ENCODE results near the gene WIZ.

WIZ gene

GRCh38 chr19:15403151-15403531 lies 46.6 kb downstream of the WIZ start:
- Histone ChIP-seq H3K27ac (ENCODE audit: low read depth, low read length) (no peak overlapping the region), H2AFZ (ENCODE audit: low read length, unreplicated experiment) (no peak overlapping the region), H3K27me3 (ENCODE audit: insufficient read depth, low read length) (no peaks in the 10 kb centered on the region), H3K4me3 (ENCODE audit: low read depth, low read length) (no peak overlapping the region), H3K36me3 (ENCODE audit: insufficient read depth, low read length) (no peaks in the 10 kb centered on the region), H3K79me2 (ENCODE audit: control insufficient read depth, insufficient read depth, low read length, unreplicated experiment) (peaks cover 55% of the 10 kb centered on the region), H3K4me1 (ENCODE audit: control insufficient read depth, insufficient read depth, low read length, unreplicated experiment) (no peaks in the 10 kb centered on the region)

- Histone ChIP-seq H3K27ac (ENCODE audit: low read depth, low read length) (no peak overlapping the region), H3K4me3 (ENCODE audit: low read depth, low read length) (no peak overlapping the region), H3K79me2 (ENCODE audit: control insufficient read depth, insufficient read depth, low read length, unreplicated experiment) (peaks cover 49% of the 10 kb centered on the region), H3K27me3 (ENCODE audit: insufficient read depth, low read length) (no peaks in the 10 kb centered on the region), H3K4me1 (ENCODE audit: control insufficient read depth, insufficient read depth, low read length, unreplicated experiment) (no peaks in the 10 kb centered on the region), H3K36me3 (ENCODE audit: insufficient read depth, low read length) (no peaks in the 10 kb centered on the region), H2AFZ (ENCODE audit: low read length, unreplicated experiment) (no peak overlapping the region)
These were observed 47.2 kb downstream of the WIZ start for GRCh38 chr19:15402411-15403150.

GRCh38 chr19:15401397-15401710 lies 48.4 kb downstream of the WIZ start:
- Histone ChIP-seq H3K4me1 (ENCODE audit: control insufficient read depth, insufficient read depth, low read length, unreplicated experiment) (no peaks in the 10 kb centered on the region), H3K4me3 (ENCODE audit: low read depth, low read length) (no peak overlapping the region), H2AFZ (ENCODE audit: low read length, unreplicated experiment) (no peak overlapping the region), H3K27ac (ENCODE audit: low read depth, low read length) (no peak overlapping the region), H3K27me3 (ENCODE audit: insufficient read depth, low read length) (no peaks in the 10 kb centered on the region), H3K79me2 (ENCODE audit: control insufficient read depth, insufficient read depth, low read length, unreplicated experiment) (peaks cover 38% of the 10 kb centered on the region), H3K36me3 (ENCODE audit: insufficient read depth, low read length) (peaks cover 4% of the 10 kb centered on the region; the same call in 1 of the 2 replicates)

DNA sequence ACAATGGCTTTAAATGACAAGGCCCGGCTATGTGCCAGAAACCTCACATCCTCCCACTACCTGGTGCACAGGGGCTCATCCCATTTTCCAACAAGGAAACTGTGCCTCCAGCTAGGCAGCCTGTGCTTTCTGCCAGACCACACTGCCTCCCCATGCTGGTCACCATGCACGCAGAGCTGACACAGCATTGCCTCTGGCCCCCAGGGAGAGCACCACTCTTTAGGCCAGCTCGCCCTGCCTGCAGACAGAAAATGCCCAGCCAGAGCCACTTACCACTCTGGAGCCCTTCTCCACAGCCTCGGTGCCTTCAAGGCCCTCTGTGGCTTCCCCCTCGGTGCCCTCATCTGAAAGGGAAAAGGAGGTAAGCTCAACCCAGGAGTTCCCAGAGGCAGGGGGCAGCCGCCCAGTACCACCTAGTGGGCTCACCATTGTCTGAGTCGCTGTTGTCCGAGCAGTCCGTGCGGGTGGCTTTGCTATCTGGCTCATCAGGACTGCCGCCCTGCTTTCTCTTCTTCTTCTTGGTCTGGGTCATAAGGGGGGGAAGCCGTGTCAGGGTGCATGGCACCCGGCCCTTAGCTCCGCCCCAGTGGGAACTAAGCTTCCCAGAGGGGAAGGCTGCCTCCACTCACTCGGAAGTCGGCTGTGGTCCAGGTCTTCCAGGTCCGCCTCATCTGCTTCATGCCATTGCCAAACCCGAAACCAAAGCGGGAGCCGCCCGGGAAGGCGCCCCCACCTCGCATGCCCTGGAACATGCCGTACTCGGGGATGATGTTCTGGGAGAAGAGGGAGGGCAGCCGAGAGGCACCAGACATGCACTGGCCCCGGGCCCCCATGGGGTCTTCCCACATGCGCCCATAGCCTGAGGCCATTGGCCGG lies 49.0 kb downstream of the WIZ start:
- Histone ChIP-seq H3K79me2 (ENCODE audit: control insufficient read depth, insufficient read depth, low read length, unreplicated experiment) (peaks cover 33% of the 10 kb centered on the region), H3K27ac (ENCODE audit: low read depth, low read length) (no peak overlapping the region), H3K27me3 (ENCODE audit: insufficient read depth, low read length) (no peaks in the 10 kb centered on the region), H3K4me3 (ENCODE audit: low read depth, low read length) (no peak overlapping the region), H3K36me3 (ENCODE audit: insufficient read depth, low read length) (peaks cover 4% of the 10 kb centered on the region; the same call in 1 of the 2 replicates), H2AFZ (ENCODE audit: low read length, unreplicated experiment) (no peak overlapping the region), H3K4me1 (ENCODE audit: control insufficient read depth, insufficient read depth, low read length, unreplicated experiment) (no peaks in the 10 kb centered on the region)

GRCh38 chr19:15399635-15400034 lies 50.1 kb downstream of the WIZ start:
- H3K27ac ChIP-seq (ENCODE audit: low read depth, low read length), result no peak overlapping the region
- H3K79me2 ChIP-seq (ENCODE audit: control insufficient read depth, insufficient read depth, low read length, unreplicated experiment), result peaks cover 28% of the 10 kb centered on the region
- no peak overlapping the region for H3K4me3 ChIP-seq (ENCODE audit: low read depth, low read length)
- no peaks in the 10 kb centered on the region for H3K4me1 ChIP-seq (ENCODE audit: control insufficient read depth, insufficient read depth, low read length, unreplicated experiment)
- no peak overlapping the region for H2AFZ ChIP-seq (ENCODE audit: low read length, unreplicated experiment)
- H3K27me3 ChIP-seq (ENCODE audit: insufficient read depth, low read length), result no peaks in the 10 kb centered on the region
- H3K36me3 ChIP-seq (ENCODE audit: insufficient read depth, low read length), result peaks cover 4% of the 10 kb centered on the region; the same call in 1 of the 2 replicates

DNA sequence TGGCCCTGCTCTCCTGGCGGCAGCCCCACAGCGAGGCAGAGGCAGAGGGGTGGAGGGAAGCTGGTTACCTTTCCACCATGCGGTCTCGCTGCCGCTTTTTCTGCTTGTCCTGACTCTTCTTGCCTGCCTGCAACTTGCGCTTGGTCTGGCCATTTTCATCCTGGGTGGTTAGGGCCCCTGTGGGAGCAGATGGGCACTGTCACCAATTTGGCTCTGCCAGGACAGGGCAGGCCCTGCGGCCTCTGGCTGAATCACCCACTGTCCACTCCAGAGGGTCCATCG lies 50.6 kb downstream of the WIZ start:
- H3K27ac ChIP-seq (ENCODE audit: low read depth, low read length), result no peak overlapping the region
- H2AFZ ChIP-seq (ENCODE audit: low read length, unreplicated experiment), result no peak overlapping the region
- H3K4me1 ChIP-seq (ENCODE audit: control insufficient read depth, insufficient read depth, low read length, unreplicated experiment), result no peaks in the 10 kb centered on the region
- peaks cover 23% of the 10 kb centered on the region for H3K79me2 ChIP-seq (ENCODE audit: control insufficient read depth, insufficient read depth, low read length, unreplicated experiment)
- H3K27me3 ChIP-seq (ENCODE audit: insufficient read depth, low read length), result no peaks in the 10 kb centered on the region
- no peak overlapping the region for H3K4me3 ChIP-seq (ENCODE audit: low read depth, low read length)
- H3K36me3 ChIP-seq (ENCODE audit: insufficient read depth, low read length), result peaks cover 4% of the 10 kb centered on the region; the same call in 1 of the 2 replicates

DNA sequence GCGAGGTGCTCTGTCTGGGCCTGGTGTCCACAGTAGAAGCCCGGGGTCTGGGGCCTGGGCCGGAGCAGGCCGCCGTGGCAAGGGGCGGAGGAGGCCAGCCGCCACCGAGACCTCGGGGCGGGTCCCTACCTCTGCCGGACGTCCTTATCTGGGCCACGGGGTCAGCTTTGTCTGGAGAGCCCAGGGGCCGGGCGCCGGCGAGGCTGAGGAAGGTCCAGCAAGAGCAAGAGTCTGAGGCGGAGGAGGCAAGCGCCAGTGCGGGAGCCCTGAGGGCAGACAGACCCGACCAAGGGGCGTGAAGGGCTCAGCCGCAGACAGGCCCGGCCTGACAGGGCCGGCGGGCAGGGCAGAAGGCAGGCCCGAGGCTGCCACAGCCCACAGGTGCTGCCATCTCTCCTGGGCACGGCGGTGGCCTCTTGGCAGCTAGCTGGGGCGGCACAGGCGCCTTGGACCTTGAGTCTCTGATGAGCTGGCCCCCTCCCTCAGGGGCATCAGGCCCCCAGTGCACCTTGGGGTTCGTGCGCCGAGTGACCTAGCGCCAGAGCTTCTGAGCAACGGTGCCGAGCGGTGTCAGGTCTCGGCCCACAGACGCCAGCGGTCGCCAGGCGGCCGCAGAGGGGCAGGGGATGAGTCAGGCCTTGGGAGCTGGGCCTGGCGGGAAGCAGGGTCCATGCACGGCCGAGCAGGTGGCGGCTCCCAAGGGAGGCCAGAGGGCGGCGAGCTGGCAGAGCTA lies 51.1 kb downstream of the WIZ start:
- H3K4me3 ChIP-seq (ENCODE audit: low read depth, low read length), result no peak overlapping the region
- H3K27ac ChIP-seq (ENCODE audit: low read depth, low read length), result no peak overlapping the region
- H3K4me1 ChIP-seq (ENCODE audit: control insufficient read depth, insufficient read depth, low read length, unreplicated experiment), result no peaks in the 10 kb centered on the region
- no peak overlapping the region for H2AFZ ChIP-seq (ENCODE audit: low read length, unreplicated experiment)
- H3K36me3 ChIP-seq (ENCODE audit: insufficient read depth, low read length), result peaks cover 4% of the 10 kb centered on the region; the same call in 1 of the 2 replicates
- H3K27me3 ChIP-seq (ENCODE audit: insufficient read depth, low read length), result no peaks in the 10 kb centered on the region
- peaks cover 18% of the 10 kb centered on the region for H3K79me2 ChIP-seq (ENCODE audit: control insufficient read depth, insufficient read depth, low read length, unreplicated experiment)

DNA sequence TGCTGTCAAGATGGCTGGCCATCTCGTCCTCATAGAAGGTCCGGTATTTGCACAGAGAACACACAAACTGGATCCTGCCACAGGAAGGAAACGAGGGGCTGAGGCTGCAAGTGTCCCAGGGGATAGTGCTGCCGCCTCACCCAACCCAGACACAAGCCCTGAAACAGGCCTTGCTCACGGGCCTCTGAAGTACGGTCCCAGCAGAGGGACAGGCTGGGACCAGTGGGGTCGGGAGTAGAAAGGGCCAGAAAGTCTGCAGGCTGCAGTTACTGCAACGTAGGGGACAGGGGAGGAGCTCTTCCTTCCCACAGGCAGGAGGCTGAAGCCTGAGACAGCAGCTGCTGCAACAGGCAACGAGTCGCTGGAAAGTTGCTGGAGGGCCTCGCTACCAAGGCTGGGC lies 52.0 kb downstream of the WIZ start:
- peaks cover 8% of the 10 kb centered on the region; the same call in 1 of the 2 replicates for H3K36me3 ChIP-seq (ENCODE audit: insufficient read depth, low read length)
- no peak overlapping the region for H2AFZ ChIP-seq (ENCODE audit: low read length, unreplicated experiment)
- H3K27me3 ChIP-seq (ENCODE audit: insufficient read depth, low read length), result no peaks in the 10 kb centered on the region
- no peaks in the 10 kb centered on the region for H3K4me1 ChIP-seq (ENCODE audit: control insufficient read depth, insufficient read depth, low read length, unreplicated experiment)
- H3K79me2 ChIP-seq (ENCODE audit: control insufficient read depth, insufficient read depth, low read length, unreplicated experiment), result peaks cover 13% of the 10 kb centered on the region
- H3K4me3 ChIP-seq (ENCODE audit: low read depth, low read length), result no peak overlapping the region
- no peak overlapping the region for H3K27ac ChIP-seq (ENCODE audit: low read depth, low read length)

GRCh38 chr19:15397236-15397635 lies 52.5 kb downstream of the WIZ start:
- Histone ChIP-seq H3K27me3 (ENCODE audit: insufficient read depth, low read length) (no peaks in the 10 kb centered on the region), H2AFZ (ENCODE audit: low read length, unreplicated experiment) (no peak overlapping the region), H3K4me1 (ENCODE audit: control insufficient read depth, insufficient read depth, low read length, unreplicated experiment) (no peaks in the 10 kb centered on the region), H3K36me3 (ENCODE audit: insufficient read depth, low read length) (peaks cover 8% of the 10 kb centered on the region; the same call in 1 of the 2 replicates), H3K27ac (ENCODE audit: low read depth, low read length) (no peak overlapping the region), H3K4me3 (ENCODE audit: low read depth, low read length) (no peak overlapping the region), H3K79me2 (ENCODE audit: control insufficient read depth, insufficient read depth, low read length, unreplicated experiment) (peaks cover 11% of the 10 kb centered on the region)

- H3K79me2 ChIP-seq (ENCODE audit: control insufficient read depth, insufficient read depth, low read length, unreplicated experiment), result peaks cover 6% of the 10 kb centered on the region
- no peak overlapping the region for H2AFZ ChIP-seq (ENCODE audit: low read length, unreplicated experiment)
- no peak overlapping the region for H3K4me3 ChIP-seq (ENCODE audit: low read depth, low read length)
- H3K27ac ChIP-seq (ENCODE audit: low read depth, low read length), result no peak overlapping the region
- no peaks in the 10 kb centered on the region for H3K27me3 ChIP-seq (ENCODE audit: insufficient read depth, low read length)
- no peaks in the 10 kb centered on the region for H3K4me1 ChIP-seq (ENCODE audit: control insufficient read depth, insufficient read depth, low read length, unreplicated experiment)
- H3K36me3 ChIP-seq (ENCODE audit: insufficient read depth, low read length), result peaks cover 8% of the 10 kb centered on the region; the same call in 1 of the 2 replicates
These were observed 53.3 kb downstream of the WIZ start for GRCh38 chr19:15396436-15396835.
